Thyroid gland (tissue), 4 donors: ENCODE data around the gene SURF1. TPM values are rescaled to one million over a fixed set of nuclear protein-coding genes. Genes with fewer than 3 reads are reported as not detected.

Experiments used
- DNase-seq, 2 donors: peaks; one replicate each; pipeline ENCODE4 v3.0.0-alpha.2; 2019
- H3K27ac ChIP-seq, 3 donors: fragments of 200-600 bp; sonication (generic); 1 replicate in 2 of 3; 2 replicates in 1 of 3; pipeline ENCODE4 v1.5.1; 2016 to 2019; ENCODE audit warnings: mild to moderate bottlenecking in 1 of 3, moderate library complexity in 1 of 3
- H3K27me3 ChIP-seq: fragments of 200-600 bp; sonication (generic); one replicate; pipeline ENCODE4 v1.5.1; 2019
- H3K36me3 ChIP-seq, 2 donors: fragments of 200-600 bp; sonication (generic); one replicate each; pipeline ENCODE4 v1.5.1; 2016 to 2019
- H3K4me1 ChIP-seq, 2 donors: fragments of 200-600 bp; sonication (generic); one replicate each; pipeline ENCODE4 v1.5.1; 2017 to 2019
- H3K4me3 ChIP-seq, 3 donors: fragments of 200-600 bp; sonication (generic); replicated peaks in 1 of 3; 1 replicate in 2 of 3; 2 replicates in 1 of 3; pipeline ENCODE4 v1.5.1; 2016; ENCODE audit warnings: mild to moderate bottlenecking in 1 of 3
- H3K9me3 ChIP-seq: fragments of 200-600 bp; sonication (generic); one replicate; pipeline ENCODE4 v1.5.1; 2017
- POLR2A ChIP-seq, 2 donors: fragments of 450-650 bp; IDR thresholded peaks; one replicate each; pipeline ENCODE4 v1.6.1; 2017; ENCODE audit warnings: antibody characterized with exemption in 2 of 2, mild to moderate bottlenecking in 2 of 2, moderate library complexity in 1 of 2
- WGBS, 2 donors: methylation state at CpG; one replicate each; pipeline ENCODE4 v1.1.5; 2017; 5-methylcytosine and 5-hydroxymethylcytosine counted together
- intact Hi-C: fragments of 100-400 bp; cut with DNase I; formaldehyde crosslinking; loops from one replicate; pipeline ENCODE4 v1.15.1; 2023
- small RNA-seq: library from RNA; depleted of rRNA; stranded (forward); fragments of <200 nt; gene quantifications from one replicate; pipeline ENCODE3, GENCODE V24; 2016
- total RNA-seq, 4 donors: library from RNA; depleted of rRNA; stranded (reverse); fragments of >200 nt; gene quantifications; one replicate each; pipeline ENCODE4 v1.2.3, GENCODE V29; 2016
- TF ChIP-seq, protein P1 (sequence below), 6 experiments: fragments of 200-600 bp in 3 of 6; fragments of 450-650 bp in 3 of 6; sonication (generic) in 3 of 6; IDR thresholded peaks; one replicate each; pipeline ENCODE4 v1.5.1; 2016 to 2019; ENCODE audit warnings: antibody characterized with exemption in 6 of 6, mild to moderate bottlenecking in 2 of 6, inconsistent platforms in 1 of 6, moderate library complexity in 1 of 6

Gene SURF1
- total RNA-seq, 4 donors from 2014 or later = 51.5 to 82.7 (median 64.7) TPM

DNA sequence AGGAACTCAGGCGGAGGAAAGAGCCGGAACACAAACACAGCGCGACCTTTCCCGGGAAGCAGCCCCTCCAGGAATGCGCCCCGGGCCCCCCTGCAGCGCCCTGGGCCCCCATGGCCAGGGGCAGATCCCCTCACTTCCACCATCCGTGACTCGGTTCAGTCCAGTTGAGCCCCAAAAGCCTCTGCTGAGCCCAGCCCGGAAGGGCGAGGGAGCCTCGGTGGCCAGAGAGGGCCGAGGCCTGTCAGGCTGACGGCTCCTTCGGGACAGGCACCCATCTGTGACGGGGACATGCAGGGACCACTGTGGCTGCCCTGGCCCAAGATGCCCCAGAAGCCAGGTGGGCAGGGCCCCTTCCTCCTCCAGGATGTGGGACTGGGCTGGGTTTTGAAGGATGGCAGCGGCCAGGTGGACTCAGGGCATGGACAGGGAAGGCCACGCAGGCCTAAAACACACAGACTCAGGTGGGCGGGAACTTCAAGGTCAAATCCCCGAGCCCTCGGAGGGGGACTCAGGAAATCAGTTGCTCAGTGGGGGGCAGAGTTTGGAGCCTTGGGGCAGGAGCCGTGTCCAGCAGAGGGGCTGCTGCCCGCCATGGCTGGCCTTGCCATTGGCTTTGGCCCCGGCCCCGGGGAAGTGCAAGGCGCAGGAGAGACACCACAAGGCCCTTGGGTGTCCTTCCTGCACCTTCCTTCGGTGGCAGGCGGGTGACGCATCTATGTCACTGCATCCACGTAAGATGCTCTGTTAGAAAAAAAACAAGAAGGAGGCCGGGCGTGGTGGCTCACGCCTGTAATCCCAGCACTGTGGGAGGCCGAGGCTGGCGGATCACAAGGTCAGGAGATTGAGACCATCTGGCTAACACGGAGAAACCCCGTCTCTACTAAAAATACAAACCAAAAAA lies 51.6 kb downstream of the SURF1 start:
- TF ChIP-seq, protein P1, sequence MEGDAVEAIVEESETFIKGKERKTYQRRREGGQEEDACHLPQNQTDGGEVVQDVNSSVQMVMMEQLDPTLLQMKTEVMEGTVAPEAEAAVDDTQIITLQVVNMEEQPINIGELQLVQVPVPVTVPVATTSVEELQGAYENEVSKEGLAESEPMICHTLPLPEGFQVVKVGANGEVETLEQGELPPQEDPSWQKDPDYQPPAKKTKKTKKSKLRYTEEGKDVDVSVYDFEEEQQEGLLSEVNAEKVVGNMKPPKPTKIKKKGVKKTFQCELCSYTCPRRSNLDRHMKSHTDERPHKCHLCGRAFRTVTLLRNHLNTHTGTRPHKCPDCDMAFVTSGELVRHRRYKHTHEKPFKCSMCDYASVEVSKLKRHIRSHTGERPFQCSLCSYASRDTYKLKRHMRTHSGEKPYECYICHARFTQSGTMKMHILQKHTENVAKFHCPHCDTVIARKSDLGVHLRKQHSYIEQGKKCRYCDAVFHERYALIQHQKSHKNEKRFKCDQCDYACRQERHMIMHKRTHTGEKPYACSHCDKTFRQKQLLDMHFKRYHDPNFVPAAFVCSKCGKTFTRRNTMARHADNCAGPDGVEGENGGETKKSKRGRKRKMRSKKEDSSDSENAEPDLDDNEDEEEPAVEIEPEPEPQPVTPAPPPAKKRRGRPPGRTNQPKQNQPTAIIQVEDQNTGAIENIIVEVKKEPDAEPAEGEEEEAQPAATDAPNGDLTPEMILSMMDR (IDR thresholded peaks at IDR 0.05) = no peak
- TF ChIP-seq POLR2A (IDR thresholded peaks at IDR 0.05) = no peak
- DNase-seq = no peak
- Histone ChIP-seq H3K27ac (no peak overlapping the region), H3K27me3 (no peaks in the 10 kb centered on the region), H3K4me1 (peaks cover 12 to 18% of the 10 kb centered on the region in 2 donors), H3K9me3 (no peaks in the 10 kb centered on the region), H3K4me3 (no peak overlapping the region), H3K36me3 (no peaks in the 10 kb centered on the region)
- intact Hi-C loops = no loop called here
- WGBS, 2 donors = 83 to 92% methylated on average over 26 to 36 of the region's 38 CpGs

DNA sequence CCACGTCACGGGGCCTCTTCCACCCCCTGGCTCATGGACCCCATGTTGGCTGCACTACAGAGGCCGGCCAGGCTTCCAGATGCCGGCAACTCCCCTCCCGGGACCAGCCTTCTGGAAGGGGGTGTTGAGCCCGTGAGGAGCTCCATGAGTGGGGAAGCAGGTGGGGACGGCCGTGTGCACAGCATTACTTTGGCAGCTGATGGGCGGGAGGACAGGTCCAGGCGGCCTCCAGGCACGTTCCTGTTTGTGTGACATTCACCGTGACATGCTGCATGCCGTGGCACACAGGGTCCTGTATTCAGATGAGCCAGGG lies 52.2 kb downstream of the SURF1 start:
- TF ChIP-seq, protein P1 (IDR thresholded peaks at IDR 0.05) = no peak
- no peak for TF ChIP-seq POLR2A (IDR thresholded peaks at IDR 0.05)
- intact Hi-C loops = no loop called here
- 47 to 66% methylated on average over 3 to 9 of the region's 13 CpGs for WGBS, 2 donors
- H3K27me3 ChIP-seq = no peaks in the 10 kb centered on the region
- no peak overlapping the region for H3K4me3 ChIP-seq
- no peaks in the 10 kb centered on the region for H3K36me3 ChIP-seq
- peaks cover 13 to 19% of the 10 kb centered on the region in 2 donors for H3K4me1 ChIP-seq
- no peak for DNase-seq
- no peaks in the 10 kb centered on the region for H3K9me3 ChIP-seq
- no peak overlapping the region for H3K27ac ChIP-seq

DNA sequence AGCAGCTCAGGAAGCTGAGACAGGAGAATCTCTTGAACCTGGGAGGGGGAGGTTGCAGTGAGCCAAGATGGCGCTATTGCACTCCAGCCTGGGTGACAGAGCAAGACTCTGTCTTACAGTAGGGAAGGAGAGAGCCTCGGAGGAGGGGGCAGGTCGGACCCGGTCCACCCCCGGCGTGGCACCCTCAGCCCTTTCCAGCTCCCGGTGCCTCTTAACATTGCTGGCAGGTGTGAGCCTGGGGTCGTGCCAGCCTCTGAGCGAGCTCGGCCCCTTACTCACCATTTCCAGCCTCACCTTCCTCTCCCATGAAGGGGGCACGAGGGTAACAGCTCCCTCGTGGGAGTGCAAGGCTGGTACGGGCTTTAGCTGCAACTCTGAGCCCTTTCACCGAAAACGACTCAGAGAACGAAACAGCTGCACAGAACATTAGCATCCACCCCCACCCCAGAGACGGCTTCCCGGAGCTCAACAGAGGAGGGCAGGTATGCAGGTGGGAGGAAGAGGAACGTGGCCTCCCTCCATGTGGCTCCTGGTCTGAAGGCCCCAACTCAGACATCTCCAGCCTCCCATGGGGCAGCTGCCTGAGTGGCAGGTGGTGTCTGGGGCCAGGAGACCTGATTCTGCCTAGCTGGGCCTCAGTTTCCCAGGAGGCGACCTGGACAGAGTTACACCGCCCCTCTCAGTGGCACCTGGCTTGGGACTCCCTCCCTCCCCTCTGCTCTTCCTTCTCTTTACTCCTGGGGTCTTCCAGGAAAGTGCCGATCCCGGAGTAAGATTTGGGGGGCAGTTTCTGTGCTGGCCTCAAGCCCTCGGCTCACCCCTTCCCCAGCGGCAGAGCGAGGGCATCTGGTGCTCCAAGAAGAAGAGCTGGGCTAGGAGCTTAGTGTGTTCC lies 52.8 kb downstream of the SURF1 start:
- no peak overlapping the region for H3K27ac ChIP-seq
- no peak for TF ChIP-seq POLR2A (IDR thresholded peaks at IDR 0.05)
- TF ChIP-seq, protein P1 (IDR thresholded peaks at IDR 0.05) = no peak
- no peak for DNase-seq
- WGBS, 2 donors = 78 to 82% methylated on average over 13 to 26 of the region's 26 CpGs
- peaks cover 13 to 19% of the 10 kb centered on the region in 2 donors for H3K4me1 ChIP-seq
- H3K27me3 ChIP-seq = no peaks in the 10 kb centered on the region
- H3K36me3 ChIP-seq = no peaks in the 10 kb centered on the region
- no peaks in the 10 kb centered on the region for H3K9me3 ChIP-seq
- intact Hi-C loops = no loop called here
- no peak overlapping the region for H3K4me3 ChIP-seq

Small RNAs within 50 kb of the gene (small RNA-seq; reads per million reads assigned to genes)
- gene RF00019 = not detected
- not detected for gene SNORD24
- gene SNORD36A = not detected
- not detected for gene SNORD36B
- not detected for gene SNORD36C

Other genes starting within 250 kb of the SURF1 start
- gene RALGDS, start 235.2 kb downstream of the SURF1 start, total RNA-seq = 10 to 100 TPM; 32.2 to 55.3 (median 43.5) TPM
- 10 to 100 TPM; 21.4 to 45.0 (median 25.1) TPM for gene GBGT1, start 192.6 kb downstream of the SURF1 start, total RNA-seq
- gene OBP2B, start 147.2 kb downstream of the SURF1 start, total RNA-seq = not detected
- gene ABO, start 81.3 kb downstream of the SURF1 start, total RNA-seq = 10 to 100 TPM; 15.7 to 32.6 (median 24.9) TPM
- gene SURF6, start 20.3 kb downstream of the SURF1 start, total RNA-seq = 10 to 100 TPM; 18.4 to 34.9 (median 22.0) TPM
- gene MED22, start 8.4 kb downstream of the SURF1 start, total RNA-seq = 10 to 100 TPM; 41.9 to 58.2 (median 48.6) TPM
- 1,000 to 10,000 TPM; 1,394 to 2,407 (median 1,585) TPM for gene RPL7A, start 8.3 kb downstream of the SURF1 start, total RNA-seq
- 10 to 100 TPM; 26.2 to 42.7 (median 31.6) TPM for gene SURF2, start 63 bp upstream of the SURF1 start, total RNA-seq
- 100 to 1,000 TPM; 165 to 253 (median 226) TPM for gene SURF4, start 19.6 kb upstream of the SURF1 start, total RNA-seq
- 1 to 10 TPM in 2 of 4 donors, not detected in 2; 1.6 to 2.2 TPM for gene STKLD1, start 19.9 kb upstream of the SURF1 start, total RNA-seq
- 10 to 100 TPM; 16.0 to 21.9 (median 19.0) TPM for gene REXO4, start 61.5 kb upstream of the SURF1 start, total RNA-seq
- gene ADAMTS13, start 65.9 kb upstream of the SURF1 start, total RNA-seq = 1 to 10 TPM; 1.5 to 2.8 (median 2.0) TPM
- 10 to 100 TPM; 21.4 to 36.7 (median 33.5) TPM for gene CACFD1, start 103.5 kb upstream of the SURF1 start, total RNA-seq
- gene SLC2A6, start 122.6 kb upstream of the SURF1 start, total RNA-seq = 1 to 10 TPM; 1.1 to 3.8 (median 2.5) TPM
- gene MYMK, start 168.5 kb upstream of the SURF1 start, total RNA-seq = not detected
- 1 to 10 TPM; 2.4 to 9.3 (median 8.7) TPM for gene ADAMTSL2, start 178.2 kb upstream of the SURF1 start, total RNA-seq